ENCODE results near the gene PRRC2B. TPM values are rescaled to one million over a fixed set of nuclear protein-coding genes. Genes with fewer than 3 reads are reported as not detected.

The PRRC2B gene
- total and polyA plus RNA-seq, 8 donors, result 159 to 233 (median 187) TPM

- Histone ChIP-seq H3K36me3 (no peaks in the 10 kb centered on the region), H3K4me1 (peaks cover 46 to 75% of the 10 kb centered on the region in 2 donors), H3K27me3 (no peaks in the 10 kb centered on the region), H3K27ac (peak overlapping the region; percentile 91 to 95), H3K4me3 (peak overlapping the region in 1 of 2 donors; percentile 70), H3K9me3 (no peaks in the 10 kb centered on the region)
- intact Hi-C loops (cut with DNase I), result no loop called here
- no peak for TF ChIP-seq CTCF (IDR thresholded peaks at IDR 0.05)
- no peak for ATAC-seq
- DNase-seq, result no peak
Observed at GRCh38 chr9:131396626-131397025, 2.7 kb downstream of the PRRC2B start.

GRCh38 chr9:131397100-131397790 lies 3.4 kb downstream of the PRRC2B start:
- Histone ChIP-seq H3K4me1 (peaks cover 51 to 81% of the 10 kb centered on the region in 2 donors), H3K27me3 (no peaks in the 10 kb centered on the region), H3K27ac (peak overlapping the region; percentile 91 to 95), H3K4me3 (peak overlapping the region in 1 of 2 donors; percentile 6), H3K9me3 (no peaks in the 10 kb centered on the region), H3K36me3 (no peaks in the 10 kb centered on the region)
- no peak for TF ChIP-seq CTCF (IDR thresholded peaks at IDR 0.05)
- ATAC-seq (peak; percentile 7), DNase-seq (no peak)
- intact Hi-C loops (cut with DNase I), result no loop called here

GRCh38 chr9:131398204-131398603 lies 4.3 kb downstream of the PRRC2B start:
- H3K4me1 ChIP-seq, result peaks cover 55 to 86% of the 10 kb centered on the region in 2 donors

GRCh38 chr9:131399972-131400371 lies 6.1 kb downstream of the PRRC2B start:
- peaks cover 70 to 99% of the 10 kb centered on the region in 2 donors for H3K4me1 ChIP-seq
- no peak for TF ChIP-seq CTCF (IDR thresholded peaks at IDR 0.05)

More at GRCh38 chr9:131398204-131398603, 4.3 kb downstream of the PRRC2B start:
- ATAC-seq (peak; percentile 8), DNase-seq (peak in 2 of 4 donors; percentile 41 to 55)
- Histone ChIP-seq H3K27me3 (no peaks in the 10 kb centered on the region), H3K36me3 (no peaks in the 10 kb centered on the region), H3K4me3 (no peak overlapping the region), H3K27ac (peak overlapping the region; percentile 54 to 91), H3K9me3 (no peaks in the 10 kb centered on the region)
- intact Hi-C loops (cut with DNase I), result no loop called here
- no peak for TF ChIP-seq CTCF (IDR thresholded peaks at IDR 0.05)

GRCh38 chr9:131400627-131401026 lies 6.7 kb downstream of the PRRC2B start:
- Histone ChIP-seq H3K27me3 (no peaks in the 10 kb centered on the region), H3K36me3 (no peaks in the 10 kb centered on the region), H3K27ac (no peak overlapping the region), H3K4me3 (no peak overlapping the region), H3K9me3 (no peaks in the 10 kb centered on the region), H3K4me1 (peaks cover 70 to 99% of the 10 kb centered on the region in 2 donors)
- no peak for ATAC-seq
- DNase-seq, result no peak
- intact Hi-C loops (cut with DNase I), result no loop called here
- TF ChIP-seq CTCF (IDR thresholded peaks at IDR 0.05), result no peak

More at GRCh38 chr9:131399972-131400371, 6.1 kb downstream of the PRRC2B start:
- ATAC-seq (no peak), DNase-seq (no peak)
- Histone ChIP-seq H3K9me3 (no peaks in the 10 kb centered on the region), H3K27me3 (no peaks in the 10 kb centered on the region), H3K36me3 (no peaks in the 10 kb centered on the region), H3K4me3 (no peak overlapping the region), H3K27ac (peak overlapping the region in 1 of 2 donors; percentile 15)
- intact Hi-C loops (cut with DNase I), result no loop called here

Measured in left lung (tissue), 10 donors.